Liver (tissue), 9 donors: ENCODE data around the gene USP43. TPM values are rescaled to one million over a fixed set of nuclear protein-coding genes. Genes with fewer than 3 reads are reported as not detected.

Source experiments
- DNase-seq: peaks from one replicate; pipeline ENCODE4 v3.0.0-alpha.2; 2017; ENCODE audit warnings: low spot score
- H3K27ac ChIP-seq, 2 donors: one replicate each; pipeline ENCODE4 v1.7.0; 2013; ENCODE audit warnings: inconsistent platforms in 2 of 2, low read length in 2 of 2, control low read depth in 1 of 2, low read depth in 1 of 2, mild to moderate bottlenecking in 1 of 2
- H3K27me3 ChIP-seq, 4 donors: one replicate each; pipeline versions ENCODE4 v1.6.1 to v1.7.0; 2013; ENCODE audit warnings: low read length in 3 of 4, inconsistent platforms in 1 of 4, mild to moderate bottlenecking in 1 of 4, moderate library complexity in 1 of 4; ENCODE audit not compliant: control insufficient read depth in 4 of 4, insufficient read depth in 4 of 4
- H3K36me3 ChIP-seq, 4 donors: one replicate each; pipeline versions ENCODE4 v1.6.1 to v1.7.0; 2013; ENCODE audit warnings: low read length in 3 of 4, mild to moderate bottlenecking in 3 of 4, low read depth in 1 of 4, moderate library complexity in 1 of 4; ENCODE audit not compliant: control insufficient read depth in 4 of 4, insufficient read depth in 3 of 4
- H3K4me1 ChIP-seq, 4 donors: one replicate each; pipeline versions ENCODE4 v1.6.1 to v1.7.0; 2013; ENCODE audit warnings: low read length in 3 of 4, mild to moderate bottlenecking in 3 of 4, moderate library complexity in 1 of 4; ENCODE audit not compliant: control insufficient read depth in 4 of 4, insufficient read depth in 4 of 4
- H3K4me3 ChIP-seq, 3 donors: one replicate each; pipeline versions ENCODE4 v1.6.1 to v1.7.0; 2013; ENCODE audit warnings: low read length in 3 of 3, control low read depth in 1 of 3, low read depth in 1 of 3, mild to moderate bottlenecking in 1 of 3
- H3K9ac ChIP-seq, 2 donors: one replicate each; pipeline ENCODE4 v1.7.0; 2013; ENCODE audit warnings: low read length in 2 of 2, mild to moderate bottlenecking in 2 of 2, moderate library complexity in 2 of 2, control low read depth in 1 of 2, low read depth in 1 of 2
- H3K9me3 ChIP-seq, 4 donors: one replicate each; pipeline versions ENCODE4 v1.6.1 to v1.7.0; 2013; ENCODE audit warnings: low read length in 3 of 4; ENCODE audit not compliant: control insufficient read depth in 4 of 4
- FOXA2 ChIP-seq: IDR thresholded peaks from 2 replicates; pipeline ENCODE4 v1.6.1; 2016; ENCODE audit warnings: antibody characterized with exemption
- JUND ChIP-seq, 2 donors: IDR thresholded peaks; 2 replicates each; pipeline ENCODE4 v1.6.1; 2016; ENCODE audit warnings: antibody characterized with exemption in 2 of 2
- REST ChIP-seq: IDR thresholded peaks from 2 replicates; pipeline ENCODE4 v1.6.1; 2016; ENCODE audit warnings: antibody characterized with exemption, mild to moderate bottlenecking
- WGBS: extraction: QIAGEN DNeasy Blood & Tissue Kit; methylation state at CpG from one replicate; pipeline ENCODE4 v1.1.7; 2013; 5-methylcytosine and 5-hydroxymethylcytosine counted together
- polyA plus RNA-seq, 2 donors: library from polyadenylated mRNA; stranded (reverse) in 1 of 2; unstranded in 1 of 2; fragments of 200-250 nt in 1 of 2; fragments of >200 nt in 1 of 2; fragmentation: Nextera tagmentation in 1 of 2; extraction: Ambion mirVana in 1 of 2; gene quantifications; one replicate each; pipeline versions ENCODE4 v1.2.1 to v1.2.3, GENCODE V29; 2013 to 2015
- total RNA-seq, 2 donors: library from RNA; depleted of rRNA; stranded (reverse); fragments of >200 nt; gene quantifications; one replicate each; pipeline ENCODE4 v1.2.3, GENCODE V29; 2014
- donor health status: healthy.
- donor health status: healthy.
- donor health status: healthy.
- donor health status: healthy.
- donor health status: healthy.

The USP43 gene
- total and polyA plus RNA-seq, 4 donors, result 0.42 to 7.4 (median 0.94) TPM

- Histone ChIP-seq H3K9ac (no peak overlapping the region), H3K36me3 (no peaks in the 10 kb centered on the region), H3K9me3 (no peaks in the 10 kb centered on the region), H3K4me1 (no peaks in the 10 kb centered on the region), H3K27me3 (peaks cover 0 to 6% (median 0%) of the 10 kb centered on the region in 4 donors), H3K27ac (no peak overlapping the region), H3K4me3 (no peak overlapping the region)
- 87% methylated on average over 9 of the region's 9 CpGs for WGBS
- TF ChIP-seq FOXA2 (no peak), REST (no peak), JUND (IDR thresholded peaks at IDR 0.05) (no peak)
- DNase-seq, result no peak
Measured at GRCh38 chr17:9776911-9777310, 131.6 kb downstream of the USP43 start.

Other genes with a start within 250 kb of the USP43 start
- 10 to 100 TPM; 26.6 to 30.8 TPM for gene STX8, start 69.7 kb upstream of the USP43 start, total RNA-seq
- 10 to 100 TPM; 14.7 to 39.5 TPM for gene STX8, start 69.7 kb upstream of the USP43 start, polyA plus RNA-seq
- under 1 TPM in 1 of 2 donors, not detected in 1; 0.33 TPM for gene CFAP52, start 68.9 kb upstream of the USP43 start, total RNA-seq
- gene CFAP52, start 68.9 kb upstream of the USP43 start, polyA plus RNA-seq, result not detected
- under 1 TPM in 1 of 2 donors, not detected in 1; 0.28 TPM for gene DHRS7C, start 146.1 kb downstream of the USP43 start, total RNA-seq
- gene DHRS7C, start 146.1 kb downstream of the USP43 start, polyA plus RNA-seq, result under 1 TPM in 1 of 2 donors, not detected in 1; 0.26 TPM
- not detected for gene GSG1L2, start 176.6 kb downstream of the USP43 start, total RNA-seq
- gene GSG1L2, start 176.6 kb downstream of the USP43 start, polyA plus RNA-seq, result not detected
- 1 to 10 TPM in 1 of 2 donors, under 1 TPM in 1; 0.67 to 1.4 TPM for gene GLP2R, start 180.4 kb downstream of the USP43 start, total RNA-seq
- under 1 TPM; 0.39 to 0.49 TPM for gene GLP2R, start 180.4 kb downstream of the USP43 start, polyA plus RNA-seq